ENCODE data around the gene OGA. TPM values are rescaled to one million over a fixed set of nuclear protein-coding genes. Genes with fewer than 3 reads are reported as not detected.

The OGA gene
- total RNA-seq, 1 donor from 2014 or later = 193 TPM

- DNase-seq (ENCODE audit: low spot score) = peak; percentile 42
These were observed 42.7 kb downstream of the OGA start, which contains the start of gene FGF8 for GRCh38 chr10:101775273-101776160. Gene FGF8, minus strand, starts transcription at chr10:101776114. Its CDS starts 214 bp downstream, at chr10:101775900.

- DNase-seq (ENCODE audit: low spot score) = peak; percentile 41
These were observed 43.5 kb downstream of the OGA start for GRCh38 chr10:101774589-101775272.

- no peak for DNase-seq (ENCODE audit: low spot score)
These were observed 44.2 kb downstream of the OGA start for GRCh38 chr10:101773923-101774588.

GRCh38 chr10:101772895-101773761 is 45.1 kb downstream of the OGA start:
- no peak for DNase-seq (ENCODE audit: low spot score)

GRCh38 chr10:101772017-101772894 is 46.0 kb downstream of the OGA start:
- no peak for DNase-seq (ENCODE audit: low spot score)

GRCh38 chr10:101771380-101771779 is 46.9 kb downstream of the OGA start:
- DNase-seq (ENCODE audit: low spot score) = peak; percentile 39

GRCh38 chr10:101770331-101771215 is 47.7 kb downstream of the OGA start:
- DNase-seq (ENCODE audit: low spot score) = no peak

- no peak for DNase-seq (ENCODE audit: low spot score)
These were observed 48.6 kb downstream of the OGA start for GRCh38 chr10:101769541-101770180.

- no peak for DNase-seq (ENCODE audit: low spot score)
These were observed 49.5 kb downstream of the OGA start for GRCh38 chr10:101768791-101769170.

- DNase-seq (ENCODE audit: low spot score) = no peak
These were observed 50.1 kb downstream of the OGA start for GRCh38 chr10:101767966-101768790.

- DNase-seq (ENCODE audit: low spot score) = no peak
These were observed 50.7 kb downstream of the OGA start for GRCh38 chr10:101767600-101767945.

GRCh38 chr10:101766753-101767599 is 51.3 kb downstream of the OGA start:
- DNase-seq (ENCODE audit: low spot score) = no peak

- DNase-seq (ENCODE audit: low spot score) = no peak
These were observed 51.9 kb downstream of the OGA start for GRCh38 chr10:101766306-101766705.

- DNase-seq (ENCODE audit: low spot score) = no peak
These were observed 55.0 kb downstream of the OGA start for GRCh38 chr10:101763141-101763846.

GRCh38 chr10:101762736-101763135 is 55.5 kb downstream of the OGA start:
- DNase-seq (ENCODE audit: low spot score) = no peak

GRCh38 chr10:101761226-101761625 is 57.0 kb downstream of the OGA start:
- no peak for DNase-seq (ENCODE audit: low spot score)

All from ureter (tissue), 1 donor.